ENCODE results near the gene TCEAL8. TPM values are rescaled to one million over a fixed set of nuclear protein-coding genes. Genes with fewer than 3 reads are reported as not detected.

TCEAL8 gene
- total RNA-seq, 1 donor from 2014 or later = 27.8 TPM

GRCh38 chrX:103215425-103215991 lies 39.4 kb downstream of the TCEAL8 start:
- intact Hi-C loops (cut with micrococcal nuclease) = loop anchor here (1.0 to 10.0 kb wide), 8 partner anchors 39 to 1811 kb away; partner anchors contain the start of genes GLA, HNRNPH2, MORF4L2 and TCEAL8

DNA sequence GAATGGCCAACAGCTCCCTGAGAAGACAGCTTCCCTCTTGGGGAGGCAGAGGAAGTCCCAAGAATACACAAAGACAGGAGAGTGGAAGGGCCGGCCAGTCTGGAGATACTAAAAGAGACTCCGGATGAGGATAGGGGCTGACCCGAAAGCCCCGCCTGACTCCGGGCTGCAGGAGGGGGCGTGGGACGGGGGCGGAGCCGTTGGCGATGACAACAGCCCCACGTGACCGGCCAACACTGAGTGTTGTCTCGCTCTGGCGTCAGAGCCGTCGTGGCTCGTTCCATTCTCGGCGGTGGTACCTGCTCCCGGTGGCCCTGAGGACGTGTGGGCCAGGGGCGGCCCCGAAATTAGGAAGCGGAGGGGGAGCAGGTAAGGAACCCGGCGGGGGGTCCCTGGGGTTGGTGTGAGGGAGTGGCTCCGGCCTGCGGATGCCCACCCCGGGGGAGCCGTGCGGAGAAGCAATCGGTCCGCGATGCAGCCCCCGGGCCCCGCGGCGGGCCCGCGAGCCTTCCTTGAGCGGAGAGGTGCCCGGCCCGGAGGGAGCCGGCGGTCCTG lies 40.0 kb downstream of the TCEAL8 start, which contains the start of gene BEX4:
BEX4 (plus strand) TSS at position 239 of the 555 bp plus-strand sequence. CDS start 1,046 bp downstream, outside the sequence.
- intact Hi-C loops (cut with micrococcal nuclease) = loop anchor here (1.0 to 10.0 kb wide), 8 partner anchors 39 to 1810 kb away; partner anchors contain the start of genes GLA, HNRNPH2, MORF4L2 and TCEAL8

- intact Hi-C loops (cut with micrococcal nuclease) = loop anchor here (10.0 kb wide), 1 partner anchor 1808 kb away; the partner anchor contains the start of genes GLA and HNRNPH2
Measured at GRCh38 chrX:103212749-103213457, 42.1 kb downstream of the TCEAL8 start.

- intact Hi-C loops (cut with micrococcal nuclease) = loop anchor here (1.0 to 10.0 kb wide), 5 partner anchors 37 to 1806 kb away; partner anchors contain the start of genes GLA and HNRNPH2
Measured at GRCh38 chrX:103211012-103211715, 43.8 kb downstream of the TCEAL8 start.

- intact Hi-C loops (cut with micrococcal nuclease) = loop anchor here (10.0 kb wide), 1 partner anchor 1805 kb away; the partner anchor contains the start of genes GLA and HNRNPH2
Measured at GRCh38 chrX:103210056-103210455, 44.9 kb downstream of the TCEAL8 start.

Other genes starting within 250 kb of the TCEAL8 start
- not detected in 2 replicates for gene BEX1, start 191.0 kb downstream of the TCEAL8 start, total RNA-seq
- gene NXF3, start 162.0 kb downstream of the TCEAL8 start, total RNA-seq = not detected in 2 replicates
- gene BEX4, start 40.0 kb downstream of the TCEAL8 start, total RNA-seq = 6.4 and 7.8 TPM in 2 replicates
- gene TCEAL5, start 21.6 kb upstream of the TCEAL8 start, total RNA-seq = not detected in 2 replicates
- gene BEX2, start 55.8 kb upstream of the TCEAL8 start, total RNA-seq = 3.9 and 4.2 TPM in 2 replicates
- not detected in 2 replicates for gene TCEAL7, start 75.1 kb upstream of the TCEAL8 start, total RNA-seq
- gene TCEAL9, start 101.4 kb upstream of the TCEAL8 start, total RNA-seq = 0.54 and 0.98 TPM in 2 replicates
- 5.3 and 7.4 TPM in 2 replicates for gene BEX3, start 121.4 kb upstream of the TCEAL8 start, total RNA-seq